OCI-LY7 (cell line): ENCODE data around the gene ZMYND8. TPM values are rescaled to one million over a fixed set of nuclear protein-coding genes. Genes with fewer than 3 reads are reported as not detected.

Experiments
- BruUV-seq: library from RNA; stranded (reverse); fragments of 400-500 nt; replicated peaks from 2 replicates; lab custom pipeline; 2021; lab: Mats Ljungman, UMichigan
- CTCF ChIA-PET: fragments of 300-600 bp; sonication (Branson Sonifier 250); formaldehyde crosslinking; loops from one replicate; lab custom pipeline; 2022; ENCODE audit warnings: antibody characterized with exemption; ENCODE audit not compliant: unreplicated experiment; lab: Charles Lee
- POLR2A ChIA-PET: fragments of 300-600 bp; sonication (Branson Sonifier 250); formaldehyde crosslinking; loops from one replicate; lab custom pipeline; 2022; ENCODE audit warnings: antibody characterized with exemption; lab: Charles Lee
- DNase-seq: peaks from one replicate; pipeline ENCODE4 v3.0.0-alpha.2; 2015; ENCODE audit warnings: low spot score
- H2AFZ ChIP-seq: fragments of 200-600 bp; sonication (generic), shearing (Covaris generic); 2 replicates; pipeline ENCODE4 v1.6.1; 2014; ENCODE audit warnings: mild to moderate bottlenecking, antibody characterized with exemption, low read length, moderate library complexity
- H3K27ac ChIP-seq: fragments of 200-600 bp; sonication (generic); 2 replicates; pipeline ENCODE4 v1.5.1; 2014; ENCODE audit warnings: mixed run types, low read depth, mild to moderate bottlenecking, moderate library complexity, low read length, inconsistent platforms; ENCODE audit not compliant: poor library complexity, severe bottlenecking
- H3K36me3 ChIP-seq: fragments of 200-600 bp; sonication (generic); 2 replicates; pipeline ENCODE4 v1.6.1; 2014; ENCODE audit warnings: mild to moderate bottlenecking, antibody characterized with exemption, low read length, moderate library complexity, mixed read lengths; ENCODE audit not compliant: insufficient read depth
- H3K4me1 ChIP-seq: fragments of 200-600 bp; sonication (generic); 2 replicates; pipeline ENCODE4 v1.5.1; 2014; ENCODE audit warnings: mild to moderate bottlenecking, low read length; ENCODE audit not compliant: insufficient read depth, poor library complexity, severe bottlenecking
- H3K4me2 ChIP-seq: fragments of 200-600 bp; sonication (generic); 2 replicates; pipeline ENCODE4 v1.6.1; 2014; ENCODE audit warnings: mild to moderate bottlenecking, low read length
- H3K4me3 ChIP-seq: fragments of 200-600 bp; sonication (generic); 2 replicates; pipeline ENCODE4 v1.5.1; 2014; ENCODE audit warnings: mild to moderate bottlenecking, low read depth, low read length; ENCODE audit not compliant: poor library complexity, severe bottlenecking
- H3K79me2 ChIP-seq: fragments of 200-600 bp; sonication (generic); 2 replicates; pipeline ENCODE4 v1.6.1; 2016; ENCODE audit warnings: low read depth, mild to moderate bottlenecking, low read length, moderate library complexity, mixed read lengths; ENCODE audit not compliant: insufficient read depth
- H3K9me2 ChIP-seq: fragments of 200-600 bp; sonication (generic); 2 replicates; pipeline ENCODE4 v1.6.1; 2016; ENCODE audit warnings: mild to moderate bottlenecking, low read length, mixed read lengths; ENCODE audit not compliant: insufficient read depth
- H3K9me3 ChIP-seq: fragments of 200-600 bp; sonication (generic); 2 replicates; pipeline ENCODE4 v1.6.1; 2014; ENCODE audit warnings: mild to moderate bottlenecking, mixed run types, low read length, mixed read lengths
- H4K20me1 ChIP-seq: fragments of 200-600 bp; sonication (generic); 2 replicates; pipeline ENCODE4 v1.6.1; 2014; ENCODE audit warnings: mild to moderate bottlenecking, antibody characterized with exemption, low read length, moderate library complexity, mixed read lengths; ENCODE audit not compliant: insufficient read depth
- EZH2phosphoT487 ChIP-seq: fragments of 200-600 bp; sonication (generic); IDR thresholded peaks from 2 replicates; pipeline ENCODE4 v1.6.1; 2018; ENCODE audit warnings: low read depth, borderline replicate concordance, mild to moderate bottlenecking, mixed run types, antibody characterized with exemption, low read length, moderate library complexity, mixed read lengths
- intact Hi-C: fragments of 100-400 bp; cut with micrococcal nuclease; formaldehyde crosslinking; loops from one replicate; pipeline ENCODE4 v1.10.0; 2022; ENCODE audit not compliant: unreplicated experiment
- total RNA-seq, 2 experiments: library from RNA; depleted of rRNA in 1 of 2; stranded (reverse); fragments of >200 nt in 1 of 2; shearing (Covaris generic) in 1 of 2; gene quantifications; 2 replicates each; pipeline ENCODE4 v1.2.3, GENCODE V29; 2014 to 2022
- TF ChIP-seq, protein P1 (sequence below): fragments of 200-600 bp; sonication (generic); conservative IDR thresholded peaks from 2 replicates; pipeline ENCODE4 v1.5.1; 2014; ENCODE audit warnings: mild to moderate bottlenecking, antibody characterized with exemption, low read length, moderate library complexity, mixed read lengths

The ZMYND8 gene
- total RNA-seq, 2 experiments from 2014 or later = 30.4 to 69.1 TPM

DNA sequence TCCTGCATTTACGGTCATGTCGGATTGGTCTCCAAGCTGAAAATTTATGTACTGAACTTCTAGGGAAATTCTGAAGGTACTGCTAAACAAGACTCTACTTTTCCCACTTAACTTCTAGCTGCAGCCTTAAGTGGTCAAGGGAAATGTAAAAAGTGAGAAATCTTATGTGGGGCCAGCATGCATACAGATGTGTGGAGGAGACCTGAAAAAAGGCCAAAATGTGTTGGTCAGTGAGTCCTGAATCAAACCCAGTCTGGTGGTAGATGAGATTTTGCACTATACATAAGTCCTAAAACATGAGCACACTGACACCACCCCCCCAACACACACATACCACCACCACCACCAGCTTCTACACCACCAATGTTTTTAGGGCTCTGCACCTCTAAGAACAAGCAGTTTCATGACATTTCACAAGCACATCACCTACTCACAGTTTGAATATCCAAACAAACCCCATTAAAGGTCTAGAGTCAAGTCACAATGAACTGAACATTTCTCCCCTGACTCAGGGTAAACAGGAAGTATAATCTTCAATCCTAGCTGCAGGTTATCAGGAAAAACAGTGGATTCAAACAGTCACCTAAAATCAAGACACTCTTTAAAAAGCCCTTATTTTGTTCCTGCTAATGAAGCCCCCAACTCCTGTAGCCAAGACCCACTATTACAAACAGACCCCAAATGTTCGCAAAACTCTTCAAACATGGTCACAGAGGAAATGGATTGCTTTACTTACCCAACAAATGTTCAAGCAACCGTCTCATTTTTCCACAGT lies 1.6 kb downstream of the ZMYND8 start:
- Histone ChIP-seq H3K79me2 (peaks cover 66% of the 10 kb centered on the region), H3K4me1 (peaks cover 81% of the 10 kb centered on the region)
- BruUV-seq = TSS peak; percentile 55

DNA sequence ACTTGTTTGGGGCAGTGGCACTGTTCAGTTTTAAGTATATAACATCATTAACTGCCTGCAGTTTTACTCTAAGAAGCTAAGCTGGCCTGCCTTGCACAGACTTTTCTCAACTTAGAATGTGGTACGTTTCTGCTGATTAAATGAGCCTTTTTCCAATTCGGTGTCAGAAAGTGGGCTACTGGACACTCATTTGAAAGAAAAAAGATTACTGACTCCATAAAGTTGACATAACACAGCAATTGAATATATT lies 2.1 kb downstream of the ZMYND8 start:
- Histone ChIP-seq H3K4me1 (peaks cover 81% of the 10 kb centered on the region), H3K4me2 (peak overlapping the region; percentile 98), H3K27ac (peak overlapping the region; percentile 90), H3K9me3 (no peaks in the 10 kb centered on the region), H2AFZ (no peak overlapping the region), H3K79me2 (peaks cover 72% of the 10 kb centered on the region), H3K9me2 (no peaks in the 10 kb centered on the region), H3K36me3 (peaks cover 36% of the 10 kb centered on the region; the same call in 1 of the 2 replicates), H4K20me1 (peaks cover 7% of the 10 kb centered on the region), H3K4me3 (peak overlapping the region; percentile 74)
- CTCF ChIA-PET = no interaction called here
- intact Hi-C loops = loop anchor here (2.0 to 10.0 kb wide), 2 partner anchors 58 to 1690 kb away; partner anchors contain the start of gene CSE1L
- POLR2A ChIA-PET = interaction anchor here (1.0 to 1.4 kb wide), 3 partner anchors 15 to 85 kb away, joined by 3 to 4 read pairs (median 3); no protein-coding TSS in a partner anchor
- no TSS peak for BruUV-seq
- no peak for DNase-seq
- TF ChIP-seq, protein P1, sequence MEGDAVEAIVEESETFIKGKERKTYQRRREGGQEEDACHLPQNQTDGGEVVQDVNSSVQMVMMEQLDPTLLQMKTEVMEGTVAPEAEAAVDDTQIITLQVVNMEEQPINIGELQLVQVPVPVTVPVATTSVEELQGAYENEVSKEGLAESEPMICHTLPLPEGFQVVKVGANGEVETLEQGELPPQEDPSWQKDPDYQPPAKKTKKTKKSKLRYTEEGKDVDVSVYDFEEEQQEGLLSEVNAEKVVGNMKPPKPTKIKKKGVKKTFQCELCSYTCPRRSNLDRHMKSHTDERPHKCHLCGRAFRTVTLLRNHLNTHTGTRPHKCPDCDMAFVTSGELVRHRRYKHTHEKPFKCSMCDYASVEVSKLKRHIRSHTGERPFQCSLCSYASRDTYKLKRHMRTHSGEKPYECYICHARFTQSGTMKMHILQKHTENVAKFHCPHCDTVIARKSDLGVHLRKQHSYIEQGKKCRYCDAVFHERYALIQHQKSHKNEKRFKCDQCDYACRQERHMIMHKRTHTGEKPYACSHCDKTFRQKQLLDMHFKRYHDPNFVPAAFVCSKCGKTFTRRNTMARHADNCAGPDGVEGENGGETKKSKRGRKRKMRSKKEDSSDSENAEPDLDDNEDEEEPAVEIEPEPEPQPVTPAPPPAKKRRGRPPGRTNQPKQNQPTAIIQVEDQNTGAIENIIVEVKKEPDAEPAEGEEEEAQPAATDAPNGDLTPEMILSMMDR = no peak
- no peak for TF ChIP-seq EZH2phosphoT487

More for the DNA sequence above, 1.6 kb downstream of the ZMYND8 start:
- ChIA-PET CTCF (interaction anchor here (1.6 kb wide), 1 partner anchor 82 kb away, joined by 3 read pairs; no protein-coding TSS in a partner anchor), POLR2A (interaction anchor here (1.0 to 1.4 kb wide), 4 partner anchors 12 to 84 kb away, joined by 3 to 4 read pairs (median 3); no protein-coding TSS in a partner anchor)
- intact Hi-C loops = loop anchor here (2.0 to 10.0 kb wide), 2 partner anchors 58 to 1690 kb away; partner anchors contain the start of gene CSE1L
- Histone ChIP-seq H3K9me3 (no peaks in the 10 kb centered on the region), H3K4me3 (peak overlapping the region; percentile 74), H3K4me2 (peak overlapping the region; percentile 98), H3K27ac (peak overlapping the region; percentile 90), H3K9me2 (no peaks in the 10 kb centered on the region), H4K20me1 (peaks cover 2% of the 10 kb centered on the region), H2AFZ (no peak overlapping the region), H3K36me3 (peaks cover 31% of the 10 kb centered on the region; the same call in 1 of the 2 replicates)
- no peak for DNase-seq
- TF ChIP-seq, protein P1 = no peak
